A673 (cell line): ENCODE data around the gene MLC1. TPM values are rescaled to one million over a fixed set of nuclear protein-coding genes. Genes with fewer than 3 reads are reported as not detected.

Source experiments
- BruUV-seq: library from RNA; stranded (reverse); fragments of 400-500 nt; replicated peaks from 2 replicates; lab custom pipeline; 2021; lab: Mats Ljungman, UMichigan
- CTCF ChIA-PET: fragments of 300-600 bp; sonication (Branson Sonifier 250); formaldehyde crosslinking; loops from one replicate; lab custom pipeline; 2022; ENCODE audit warnings: antibody characterized with exemption; lab: Charles Lee
- POLR2A ChIA-PET: fragments of 300-600 bp; sonication (Branson Sonifier 250); formaldehyde crosslinking; loops from one replicate; lab custom pipeline; 2022; ENCODE audit warnings: antibody characterized with exemption; ENCODE audit not compliant: low non-redundant PET; lab: Charles Lee
- DNase-seq: peaks from one replicate; pipeline ENCODE4 v3.0.0-alpha.2; 2015; ENCODE audit warnings: low spot score
- H3K27ac ChIP-seq: fragments of 200-600 bp; sonication (generic); 2 replicates; pipeline ENCODE4 v1.5.1; 2016; ENCODE audit warnings: mixed run types, low read depth, mild to moderate bottlenecking, mixed read lengths, antibody characterized with exemption, low read length; ENCODE audit not compliant: poor library complexity, severe bottlenecking
- H3K27me3 ChIP-seq: fragments of 200-600 bp; sonication (generic); replicated peaks from 2 replicates; pipeline ENCODE4 v1.6.1; 2017; ENCODE audit warnings: mixed run types, low read depth, mild to moderate bottlenecking, mixed read lengths, antibody characterized with exemption, low read length; ENCODE audit not compliant: insufficient read depth, poor library complexity
- H3K36me3 ChIP-seq: fragments of 200-600 bp; sonication (generic); 2 replicates; pipeline ENCODE4 v1.6.1; 2016; ENCODE audit warnings: mixed run types, mild to moderate bottlenecking, mixed read lengths, antibody characterized with exemption, low read length; ENCODE audit not compliant: insufficient read depth, poor library complexity, severe bottlenecking
- H3K4me1 ChIP-seq: fragments of 200-600 bp; sonication (generic); 2 replicates; pipeline ENCODE4 v1.6.1; 2017; ENCODE audit warnings: mixed run types, mild to moderate bottlenecking, mixed read lengths, antibody characterized with exemption, low read length; ENCODE audit not compliant: insufficient read depth, poor library complexity, severe bottlenecking
- H3K4me3 ChIP-seq: fragments of 200-600 bp; sonication (generic); 2 replicates; pipeline ENCODE4 v1.5.1; 2016; ENCODE audit warnings: low read depth, mixed run types, mild to moderate bottlenecking, mixed read lengths, low read length; ENCODE audit not compliant: poor library complexity, severe bottlenecking
- H3K9me3 ChIP-seq: fragments of 200-600 bp; sonication (generic); 2 replicates; pipeline ENCODE4 v1.6.1; 2016; ENCODE audit warnings: mixed run types, low read depth, mild to moderate bottlenecking, mixed read lengths, antibody characterized with exemption, low read length; ENCODE audit not compliant: poor library complexity, severe bottlenecking
- CTCF ChIP-seq: fragments of 300-800, 200-600 bp; sonication (generic); conservative IDR thresholded peaks from 2 replicates; pipeline ENCODE4 v1.5.1; 2017; ENCODE audit warnings: low read depth, mild to moderate bottlenecking, antibody characterized with exemption, low read length, moderate library complexity, mixed read lengths
- EZH2 ChIP-seq: fragments of 200-600 bp; sonication (generic); IDR thresholded peaks from 2 replicates; pipeline ENCODE4 v1.6.1; 2017; ENCODE audit warnings: borderline replicate concordance, low read depth, mild to moderate bottlenecking, mixed read lengths, antibody characterized with exemption, low read length; ENCODE audit not compliant: poor library complexity, severe bottlenecking
- intact Hi-C: fragments of 100-400 bp; cut with micrococcal nuclease; formaldehyde crosslinking; loops from one replicate; pipeline ENCODE4 v1.10.0; 2022; ENCODE audit not compliant: unreplicated experiment
- total RNA-seq: library from RNA; stranded (reverse); gene quantifications from 2 replicates; pipeline ENCODE4 v1.2.3, GENCODE V29; 2021

The MLC1 gene
- total RNA-seq, 1 experiment from 2014 or later, result 0.75 TPM

GRCh38 chr22:50014053-50014501 is 71.1 kb downstream of the MLC1 start:
- Histone ChIP-seq H3K27ac (no peak overlapping the region), H3K4me3 (no peak overlapping the region), H3K9me3 (no peaks in the 10 kb centered on the region), H3K27me3 (no peaks in the 10 kb centered on the region), H3K36me3 (no peaks in the 10 kb centered on the region), H3K4me1 (peaks cover 11% of the 10 kb centered on the region)
- ChIA-PET CTCF (interaction anchor here (0.6 to 1.6 kb wide), 3 partner anchors 16 to 288 kb away, joined by 3 to 10 read pairs (median 4); no protein-coding TSS in a partner anchor), POLR2A (no interaction called here)
- no TSS peak for BruUV-seq
- intact Hi-C loops, result no loop called here
- TF ChIP-seq CTCF (no peak), EZH2 (no peak)
- DNase-seq, result no peak

- intact Hi-C loops, result no loop called here
- H3K27me3 ChIP-seq, result no peaks in the 10 kb centered on the region
- TF ChIP-seq EZH2, result no peak
- TF ChIP-seq CTCF, result no peak
- H3K9me3 ChIP-seq, result no peaks in the 10 kb centered on the region
- BruUV-seq, result no TSS peak
- DNase-seq, result peak; percentile 37
- peaks cover 11% of the 10 kb centered on the region for H3K4me1 ChIP-seq
- no peaks in the 10 kb centered on the region for H3K36me3 ChIP-seq
- H3K27ac ChIP-seq, result no peak within 1 kb of the TSS
- ChIA-PET CTCF (interaction anchor here (0.7 to 1.6 kb wide), 2 partner anchors 18 to 1492 kb away, joined by 4 to 10 read pairs; no protein-coding TSS in a partner anchor), POLR2A (no interaction called here)
- H3K4me3 ChIP-seq, result no peak within 1 kb of the TSS
Measured at GRCh38 chr22:50012211-50013181, 72.7 kb downstream of the MLC1 start, which contains the start of gene IL17REL. IL17REL (minus strand) TSS chr22:50012765; CDS start chr22:50012646, 119 bp downstream.

GRCh38 chr22:50011447-50012210 is 73.6 kb downstream of the MLC1 start:
- BruUV-seq, result no TSS peak

More at GRCh38 chr22:50011447-50012210, 73.6 kb downstream of the MLC1 start:
- H3K27ac ChIP-seq, result no peak overlapping the region
- no peaks in the 10 kb centered on the region for H3K9me3 ChIP-seq
- H3K36me3 ChIP-seq, result no peaks in the 10 kb centered on the region
- no peak for TF ChIP-seq CTCF
- TF ChIP-seq EZH2, result no peak
- ChIA-PET POLR2A (no interaction called here), CTCF (interaction anchor here (1.0 kb wide), 1 partner anchor 19 kb away, joined by 3 read pairs; no protein-coding TSS in a partner anchor)
- intact Hi-C loops, result no loop called here
- no peaks in the 10 kb centered on the region for H3K27me3 ChIP-seq
- H3K4me3 ChIP-seq, result peak overlapping the region; percentile 29
- peak; percentile 60 for DNase-seq
- H3K4me1 ChIP-seq, result peaks cover 11% of the 10 kb centered on the region
